Measurements from ENCODE around the gene TMEM54.

- TF ChIP-seq CTCF (IDR thresholded peaks at IDR 0.05) (peak in 2 of 7 experiments; percentile 10 to 22), POLR2A (IDR thresholded peaks at IDR 0.05) (peak in 1 of 3 donors; percentile 25)
Measured at GRCh38 chr1:32900956-32901822, at the start of gene TMEM54.
